Astrocyte of the cerebellum (primary cell): Measurements from ENCODE around the gene CDK14.
A peak's percentile ranks its signal among the peaks of the same experiment; 100 is the strongest.
"Not testable (repeated sequence)": the region's sequence is repeated elsewhere in the genome, so short reads cannot be mapped to it uniquely, and the experiment has no call there.

Experiments used
- DNase-seq: peaks from one replicate; pipeline ENCODE4 v3.0.0-alpha.2; 2011; ENCODE audit warnings: low read depth
- H3K4me3 ChIP-seq: 2 replicates; pipeline ENCODE4 v1.5.1; 2011; ENCODE audit warnings: mild to moderate bottlenecking, low read depth, low read length, moderate library complexity
- CTCF ChIP-seq: IDR thresholded peaks from 2 replicates; pipeline ENCODE4 v1.5.1; 2012; ENCODE audit warnings: low read length, low read depth, moderate library complexity, mild to moderate bottlenecking; ENCODE audit errors: missing control alignments
- in situ Hi-C: cut with HindIII; loops from 2 replicates; pipeline ENCODE4 v1.10.0; 2017; ENCODE audit warnings: low sequenced_read_pairs

Gene CDK14

GRCh38 chr7:90791596-90791995 is 195.5 kb downstream of the CDK14 start:
- H3K4me3 ChIP-seq = no peak overlapping the region
- no peak for DNase-seq
- TF ChIP-seq CTCF = no peak
- in situ Hi-C loops = no loop called here

GRCh38 chr7:90792301-90792700 is 196.2 kb downstream of the CDK14 start:
- DNase-seq = no peak
- in situ Hi-C loops = no loop called here
- no peak overlapping the region for H3K4me3 ChIP-seq
- no peak for TF ChIP-seq CTCF

- H3K4me3 ChIP-seq, in situ Hi-C loops, DNase-seq: not testable (repeated sequence)
These were observed 198.1 kb downstream of the CDK14 start for GRCh38 chr7:90794234-90794633.

GRCh38 chr7:90797596-90797995 is 201.5 kb downstream of the CDK14 start:
- in situ Hi-C loops = no loop called here
- no peak overlapping the region for H3K4me3 ChIP-seq
- TF ChIP-seq CTCF = no peak
- DNase-seq = no peak

GRCh38 chr7:90804370-90804769 is 208.2 kb downstream of the CDK14 start:
- in situ Hi-C loops = no loop called here
- DNase-seq = no peak
- no peak for TF ChIP-seq CTCF
- H3K4me3 ChIP-seq = no peak overlapping the region

GRCh38 chr7:90815552-90815951 is 219.4 kb downstream of the CDK14 start:
- DNase-seq, in situ Hi-C loops, H3K4me3 ChIP-seq: not testable (repeated sequence)

- in situ Hi-C loops = no loop called here
- no peak for TF ChIP-seq CTCF
- peak; percentile 96 for DNase-seq
- H3K4me3 ChIP-seq = no peak overlapping the region
These were observed 220.5 kb downstream of the CDK14 start for GRCh38 chr7:90816511-90817142.

- DNase-seq = no peak
- no peak overlapping the region for H3K4me3 ChIP-seq
- in situ Hi-C loops = no loop called here
- no peak for TF ChIP-seq CTCF
These were observed 221.0 kb downstream of the CDK14 start for GRCh38 chr7:90817151-90817550.
